HG03097 (cell line): ENCODE measurements around the gene PRAME.
"Not testable (repeated sequence)": the region's sequence is repeated elsewhere in the genome, so short reads cannot be mapped to it uniquely, and the experiment has no call there.

Experiments
- ATAC-seq: cut with Tn5 transposase; IDR thresholded peaks from one replicate; pipeline ENCODE4 v1.9.1; 2021; ENCODE audit not compliant: unreplicated experiment, low FRiP score

The PRAME gene

GRCh38 chr22:22528780-22529179, 30.3 kb downstream of the PRAME start:
- no peak for ATAC-seq

- ATAC-seq, result no peak
These were observed 31.8 kb downstream of the PRAME start for GRCh38 chr22:22527312-22527711.

GRCh38 chr22:22526125-22526912, 32.7 kb downstream of the PRAME start:
- ATAC-seq, result no peak

- no peak for ATAC-seq
These were observed 35.6 kb downstream of the PRAME start for GRCh38 chr22:22523494-22523893.

- ATAC-seq, result no peak
These were observed 37.4 kb downstream of the PRAME start for GRCh38 chr22:22521631-22522030.

GRCh38 chr22:22520667-22521602, 38.1 kb downstream of the PRAME start:
- ATAC-seq, result no peak

- no peak for ATAC-seq
These were observed 38.9 kb downstream of the PRAME start, which contains the start of gene ZNF280A for GRCh38 chr22:22520020-22520656. Gene ZNF280A, minus strand, starts transcription at chr22:22520270. Its CDS starts 4,640 bp downstream, at chr22:22515630.

GRCh38 chr22:22519591-22519990, 39.5 kb downstream of the PRAME start:
- ATAC-seq, result no peak

GRCh38 chr22:22516992-22517391, 42.1 kb downstream of the PRAME start:
- ATAC-seq, result no peak

GRCh38 chr22:22515890-22516289, 43.2 kb downstream of the PRAME start:
- ATAC-seq, result no peak

- ATAC-seq, result not testable (repeated sequence)
These were observed 44.6 kb downstream of the PRAME start for GRCh38 chr22:22514431-22514830.

- ATAC-seq, result no peak
These were observed 45.4 kb downstream of the PRAME start for GRCh38 chr22:22513619-22514018.

- ATAC-seq, result no peak
These were observed 46.1 kb downstream of the PRAME start for GRCh38 chr22:22512951-22513350.

GRCh38 chr22:22510833-22511232, 48.2 kb downstream of the PRAME start:
- ATAC-seq, result not testable (repeated sequence)

- not testable (repeated sequence) for ATAC-seq
These were observed 49.2 kb downstream of the PRAME start for GRCh38 chr22:22509912-22510311.

- peak; percentile 95 for ATAC-seq
These were observed 50.5 kb downstream of the PRAME start, which contains the start of gene ZNF280B for GRCh38 chr22:22508274-22509176. Gene ZNF280B, minus strand, starts transcription at chr22:22508742. Its CDS starts 19,344 bp downstream, at chr22:22489398.

GRCh38 chr22:22507743-22508273, 51.3 kb downstream of the PRAME start:
- no peak for ATAC-seq

GRCh38 chr22:22506736-22507135, 52.3 kb downstream of the PRAME start:
- no peak for ATAC-seq

GRCh38 chr22:22498267-22498666, 60.8 kb downstream of the PRAME start:
- ATAC-seq, result no peak
